HG03097 (cell line): ENCODE data around the gene RELN.

Experiments
- ATAC-seq: cut with Tn5 transposase; IDR thresholded peaks from one replicate; pipeline ENCODE4 v1.9.1; 2021; ENCODE audit not compliant: unreplicated experiment, low FRiP score

RELN gene

GRCh38 chr7:103991406-103991805 lies 1.9 kb upstream of the RELN start:
- ATAC-seq = no peak

GRCh38 chr7:103990991-103991390 lies 1.5 kb upstream of the RELN start:
- ATAC-seq = no peak

GRCh38 chr7:103989785-103990767 lies 618 bp upstream of the RELN start:
- ATAC-seq = no peak

GRCh38 chr7:103988468-103989199 lies 824 bp downstream of the RELN start:
- no peak for ATAC-seq

GRCh38 chr7:103987451-103987850 lies 2.0 kb downstream of the RELN start:
- ATAC-seq = no peak

GRCh38 chr7:103985565-103986126 lies 3.8 kb downstream of the RELN start:
- ATAC-seq = no peak

- no peak for ATAC-seq
Observed at GRCh38 chr7:103984050-103984449, 5.4 kb downstream of the RELN start.

GRCh38 chr7:103983201-103983977 lies 6.1 kb downstream of the RELN start:
- ATAC-seq = no peak

- ATAC-seq = no peak
Observed at GRCh38 chr7:103981003-103981423, 8.4 kb downstream of the RELN start.

- ATAC-seq = no peak
Observed at GRCh38 chr7:103972779-103973434, 16.6 kb downstream of the RELN start.

- ATAC-seq = no peak
Observed at GRCh38 chr7:103967401-103967800, 22.1 kb downstream of the RELN start.

GRCh38 chr7:103966593-103967277 lies 22.7 kb downstream of the RELN start:
- no peak for ATAC-seq

- ATAC-seq = no peak
Observed at GRCh38 chr7:103964269-103964668, 25.2 kb downstream of the RELN start.

- ATAC-seq = no peak
Observed at GRCh38 chr7:103962070-103962469, 27.4 kb downstream of the RELN start.

- ATAC-seq = no peak
Observed at GRCh38 chr7:103958284-103958818, 31.1 kb downstream of the RELN start.

- ATAC-seq = no peak
Observed at GRCh38 chr7:103955985-103956384, 33.5 kb downstream of the RELN start.

- no peak for ATAC-seq
Observed at GRCh38 chr7:103952408-103952807, 37.0 kb downstream of the RELN start.

GRCh38 chr7:103951311-103951710 lies 38.1 kb downstream of the RELN start:
- no peak for ATAC-seq

- no peak for ATAC-seq
Observed at GRCh38 chr7:103949374-103949773, 40.1 kb downstream of the RELN start.
